HG03095 (cell line): ENCODE data around the gene AKAP4.
A peak's percentile ranks its signal among the peaks of the same experiment; 100 is the strongest.

ENCODE experiments used
- ATAC-seq: cut with Tn5 transposase; IDR thresholded peaks from one replicate; pipeline ENCODE4 v1.9.1; 2021; ENCODE audit warnings: moderate library complexity; ENCODE audit not compliant: unreplicated experiment

The AKAP4 gene, protein sequence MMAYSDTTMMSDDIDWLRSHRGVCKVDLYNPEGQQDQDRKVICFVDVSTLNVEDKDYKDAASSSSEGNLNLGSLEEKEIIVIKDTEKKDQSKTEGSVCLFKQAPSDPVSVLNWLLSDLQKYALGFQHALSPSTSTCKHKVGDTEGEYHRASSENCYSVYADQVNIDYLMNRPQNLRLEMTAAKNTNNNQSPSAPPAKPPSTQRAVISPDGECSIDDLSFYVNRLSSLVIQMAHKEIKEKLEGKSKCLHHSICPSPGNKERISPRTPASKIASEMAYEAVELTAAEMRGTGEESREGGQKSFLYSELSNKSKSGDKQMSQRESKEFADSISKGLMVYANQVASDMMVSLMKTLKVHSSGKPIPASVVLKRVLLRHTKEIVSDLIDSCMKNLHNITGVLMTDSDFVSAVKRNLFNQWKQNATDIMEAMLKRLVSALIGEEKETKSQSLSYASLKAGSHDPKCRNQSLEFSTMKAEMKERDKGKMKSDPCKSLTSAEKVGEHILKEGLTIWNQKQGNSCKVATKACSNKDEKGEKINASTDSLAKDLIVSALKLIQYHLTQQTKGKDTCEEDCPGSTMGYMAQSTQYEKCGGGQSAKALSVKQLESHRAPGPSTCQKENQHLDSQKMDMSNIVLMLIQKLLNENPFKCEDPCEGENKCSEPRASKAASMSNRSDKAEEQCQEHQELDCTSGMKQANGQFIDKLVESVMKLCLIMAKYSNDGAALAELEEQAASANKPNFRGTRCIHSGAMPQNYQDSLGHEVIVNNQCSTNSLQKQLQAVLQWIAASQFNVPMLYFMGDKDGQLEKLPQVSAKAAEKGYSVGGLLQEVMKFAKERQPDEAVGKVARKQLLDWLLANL

GRCh38 chrX:50200907-50201306, at the start of gene AKAP4:
TSS of gene AKAP4 (minus strand) at chrX:50201007. CDS start at chrX:50200889, 118 bp downstream.
- no peak for ATAC-seq

DNA sequence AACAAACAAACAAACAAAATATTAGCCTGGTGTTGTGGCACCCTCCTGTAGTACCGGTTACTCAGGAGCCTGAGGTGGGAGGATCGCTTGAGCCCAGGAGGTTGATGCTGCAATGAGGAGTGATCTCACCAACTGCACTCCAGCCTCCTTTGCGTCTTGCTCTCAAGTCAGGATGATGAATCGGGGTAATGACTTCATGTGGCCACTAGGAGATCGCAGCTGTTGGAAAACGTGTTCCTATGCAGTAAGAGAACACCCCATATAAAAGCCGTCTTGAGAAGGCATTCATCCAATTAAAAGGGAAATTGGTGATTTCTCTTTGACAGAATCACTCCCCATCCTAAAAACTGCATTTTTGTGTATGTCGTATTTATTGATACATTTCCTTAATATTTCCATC, 10.7 kb upstream of the AKAP4 start:
- no peak for ATAC-seq

GRCh38 chrX:50206753-50207152, 5.9 kb upstream of the AKAP4 start:
- ATAC-seq = no peak

- peak; percentile 94 for ATAC-seq
Observed at GRCh38 chrX:50204364-50204899, 3.6 kb upstream of the AKAP4 start, which contains the start of gene CCNB3. TSS of gene CCNB3 (plus strand) at chrX:50204765. CDS start at chrX:50285164, 80,399 bp downstream.

DNA sequence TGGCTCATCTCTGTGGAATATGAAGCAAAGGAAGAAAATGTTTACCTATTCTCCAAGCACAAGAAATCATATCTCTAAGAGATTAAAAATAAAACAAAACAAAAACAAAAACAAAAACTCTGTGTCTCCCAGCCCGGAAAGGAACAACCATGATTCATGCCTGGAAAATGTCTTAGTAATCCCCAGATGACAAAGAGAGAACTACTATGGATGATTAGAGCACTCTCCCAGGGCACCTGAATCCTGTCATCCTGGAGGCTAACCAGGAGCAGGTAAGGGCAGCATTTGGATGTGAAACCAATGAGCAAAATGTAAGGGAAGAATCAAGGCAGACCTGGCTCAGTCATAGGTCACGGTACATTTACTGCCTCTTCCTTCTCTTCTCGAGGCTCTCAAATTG, 1.7 kb upstream of the AKAP4 start:
- no peak for ATAC-seq

GRCh38 chrX:50198348-50198747, 2.5 kb downstream of the AKAP4 start:
- ATAC-seq = no peak

DNA sequence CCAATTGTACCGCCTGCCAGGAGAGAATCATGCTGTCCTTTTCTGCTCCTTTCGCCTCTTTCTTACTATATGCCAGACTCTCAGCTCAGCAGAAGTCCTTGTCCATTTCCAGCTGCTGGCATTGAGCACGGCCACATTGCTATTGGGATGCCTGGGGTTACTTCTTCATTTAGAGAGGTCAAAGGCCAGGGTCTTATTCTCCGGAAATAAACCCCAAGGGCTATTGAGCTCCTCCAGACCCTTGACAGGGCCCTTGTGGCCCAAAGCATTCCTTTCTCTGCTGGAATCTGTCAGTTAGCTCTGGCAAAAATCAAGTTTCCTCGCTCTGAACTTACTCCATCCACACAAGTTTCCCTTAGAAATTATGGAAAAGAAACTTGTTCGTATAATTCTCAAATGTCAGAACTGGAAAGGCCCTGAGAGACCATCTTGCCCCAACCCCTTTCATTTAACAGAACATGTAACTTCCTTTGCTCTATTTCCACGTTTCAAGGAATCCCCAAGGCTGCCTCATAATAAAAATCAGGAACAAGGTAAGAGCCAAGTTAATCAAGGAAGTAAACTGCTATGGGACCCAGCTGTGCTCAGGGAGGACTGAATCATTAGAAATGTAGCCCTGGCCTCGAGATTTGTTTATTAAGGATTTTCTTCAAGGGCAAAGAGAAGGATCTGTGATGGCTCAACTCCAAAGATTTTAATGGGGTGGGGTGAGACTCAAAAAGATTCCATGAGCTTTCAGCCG, 11.8 kb downstream of the AKAP4 start:
- no peak for ATAC-seq

DNA sequence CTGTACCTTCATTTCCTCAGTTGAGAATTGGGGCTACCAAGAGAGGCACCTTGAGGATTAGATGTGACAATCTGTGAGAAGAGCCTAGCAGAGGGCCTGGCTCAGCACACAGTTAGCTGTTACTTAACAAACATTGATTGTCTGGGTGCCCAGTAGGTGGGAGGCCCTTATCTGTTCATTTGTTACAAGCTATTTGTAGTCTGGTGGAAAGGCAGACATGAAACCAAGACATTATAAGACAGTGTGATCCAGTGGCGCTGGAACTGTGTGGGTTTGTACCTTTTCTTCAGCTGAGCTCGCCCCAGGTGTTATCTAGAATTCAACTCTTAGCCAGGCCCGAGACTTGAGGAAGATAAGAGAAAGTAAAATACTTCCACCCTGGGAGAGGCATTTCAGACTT, 16.9 kb downstream of the AKAP4 start:
- no peak for ATAC-seq

GRCh38 chrX:50180073-50180940, 20.5 kb downstream of the AKAP4 start:
- no peak for ATAC-seq

DNA sequence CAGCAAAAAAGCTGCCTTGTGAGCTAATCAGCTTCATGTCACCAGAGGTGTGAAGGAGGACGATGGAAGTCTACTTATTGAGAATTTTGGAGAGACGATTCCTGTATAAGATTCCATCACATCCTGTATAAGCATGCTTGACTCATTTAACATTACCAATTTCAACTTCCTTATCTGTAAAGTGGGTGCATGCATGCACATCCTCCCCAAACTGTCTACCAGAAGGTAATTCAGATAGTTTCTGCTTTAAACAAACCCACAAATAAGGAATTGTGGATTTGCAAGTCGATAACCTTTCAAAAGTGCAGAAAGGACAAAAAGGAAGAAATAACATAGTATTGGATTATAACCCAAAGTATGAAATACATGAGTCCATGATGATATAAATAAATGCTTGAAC, 31.1 kb downstream of the AKAP4 start:
- no peak for ATAC-seq

- peak; percentile 64 for ATAC-seq
Observed at GRCh38 chrX:50168241-50168687, 32.5 kb downstream of the AKAP4 start.

- no peak for ATAC-seq
Observed at GRCh38 chrX:50167366-50167765, 33.4 kb downstream of the AKAP4 start.

DNA sequence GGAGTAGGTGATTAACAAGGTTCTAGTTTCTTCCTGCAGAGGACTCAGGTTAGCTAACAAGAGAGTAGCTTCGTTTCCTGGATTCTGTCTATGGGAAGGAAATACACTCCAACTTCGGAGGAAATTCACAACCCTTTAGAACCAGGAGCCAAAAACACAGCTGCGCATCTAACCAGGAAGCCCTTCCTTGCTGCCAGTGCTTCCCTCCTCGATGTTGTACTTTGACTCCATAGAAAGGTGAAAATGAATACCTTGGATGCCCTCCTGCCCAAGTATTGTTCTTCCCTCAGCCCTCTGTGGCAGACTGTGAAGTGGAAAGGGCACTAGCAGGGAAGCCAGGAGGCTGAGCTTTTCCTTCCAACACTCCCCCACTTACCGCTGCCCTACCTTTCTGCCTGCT, 35.1 kb downstream of the AKAP4 start:
- ATAC-seq = no peak

- no peak for ATAC-seq
Observed at GRCh38 chrX:50161127-50161526, 39.7 kb downstream of the AKAP4 start.

- no peak for ATAC-seq
Observed at GRCh38 chrX:50158593-50158992, 42.2 kb downstream of the AKAP4 start.

DNA sequence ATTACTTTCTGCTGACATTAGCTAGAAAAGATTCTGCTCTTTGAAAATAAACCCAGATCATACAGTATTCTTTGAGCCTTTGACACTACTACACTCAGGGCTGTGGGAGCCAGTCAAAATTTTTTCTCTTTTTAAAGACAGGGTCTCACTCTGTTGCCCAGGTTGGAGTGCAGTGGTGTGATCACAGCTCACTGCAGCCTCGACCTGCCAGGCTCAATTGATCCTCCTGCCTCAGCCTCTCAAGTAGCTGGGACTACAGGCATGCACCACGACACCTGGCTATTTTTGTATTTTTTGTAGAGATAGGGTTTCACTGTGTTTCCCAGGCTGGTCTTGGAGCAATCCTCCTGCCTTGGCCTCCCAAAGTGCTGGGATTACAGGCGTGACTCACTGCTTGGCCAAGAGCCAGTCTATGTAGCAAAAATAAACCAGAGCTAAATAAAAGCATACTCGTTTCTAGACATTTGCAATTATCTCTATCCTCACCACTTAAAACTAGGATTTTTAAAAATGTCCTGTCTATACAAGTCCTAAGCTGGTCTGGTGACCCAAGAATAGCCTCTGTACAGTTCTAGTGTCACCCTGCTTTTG, 43.2 kb downstream of the AKAP4 start:
- no peak for ATAC-seq

- no peak for ATAC-seq
Observed at GRCh38 chrX:50154429-50154828, 46.4 kb downstream of the AKAP4 start.

GRCh38 chrX:50152456-50152855, 48.4 kb downstream of the AKAP4 start:
- no peak for ATAC-seq

- ATAC-seq = no peak
Observed at GRCh38 chrX:50147972-50148371, 52.8 kb downstream of the AKAP4 start.
